ENCODE data around the gene BRME1. TPM values are rescaled to one million over a fixed set of nuclear protein-coding genes. Genes with fewer than 3 reads are reported as not detected.

Gene BRME1
- total RNA-seq, 1 experiment from 2014 or later = 1.7 TPM

DNA sequence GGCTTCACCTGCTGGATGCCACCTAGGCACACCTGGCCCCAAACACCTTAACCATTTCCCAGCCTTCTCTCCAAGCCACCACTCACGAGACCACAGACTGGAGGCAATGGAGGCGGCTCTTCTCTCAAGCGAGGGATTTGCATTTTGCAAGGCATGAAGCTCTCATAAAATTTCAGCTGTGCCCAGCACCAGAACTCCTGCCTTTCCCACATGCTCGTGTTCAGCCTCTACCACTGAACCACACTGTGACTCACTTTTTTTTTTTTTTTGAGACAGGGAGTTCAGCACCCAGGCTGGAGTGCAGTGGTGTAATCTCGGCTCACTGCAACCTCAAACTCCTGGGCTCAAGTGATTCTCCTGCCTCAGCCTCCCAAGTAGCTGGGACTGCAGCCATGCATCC, 18.4 kb downstream of the BRME1 start:
- Histone ChIP-seq H4K20me1 (ENCODE audit: insufficient read depth) (no peaks in the 10 kb centered on the region), H3K79me2 (ENCODE audit: insufficient read depth, low read length) (no peaks in the 10 kb centered on the region), H2AFZ (ENCODE audit: low read depth, low read length, poor library complexity, severe bottlenecking) (no peak overlapping the region), H3K36me3 (ENCODE audit: control insufficient read depth in 1 of 2, insufficient read depth in 2 of 2, low read length in 2 of 2) (no peaks in the 10 kb centered on the region), H3K27me3 (ENCODE audit: insufficient read depth, low read length) (no peaks in the 10 kb centered on the region), H3K4me3 (replicated peaks in 1 of 2; ENCODE audit: low read depth in 1 of 2, low read length in 2 of 2) (no peak overlapping the region), H3K4me1 (ENCODE audit: control insufficient read depth in 1 of 2, insufficient read depth in 2 of 2, low read length in 2 of 2) (peaks cover 4 to 11% of the 10 kb centered on the region in 2 experiments; a peak in 3 of 4 replicates), H3K27ac (ENCODE audit: low read depth, low read length) (no peak overlapping the region), H3K9me2 (ENCODE audit: insufficient read depth) (no peaks in the 10 kb centered on the region), H3K9me3 (ENCODE audit: control insufficient read depth in 1 of 2, insufficient read depth in 1 of 2, low read depth in 1 of 2, low read length in 2 of 2) (no peaks in the 10 kb centered on the region), H3K9ac (ENCODE audit: low read length) (no peak overlapping the region), H3K4me2 (ENCODE audit: low read length) (no peak overlapping the region)
- ATAC-seq (no peak), DNase-seq (ENCODE audit: low read depth, low spot score) (no peak)
- BruUV-seq (replicated peaks) = no TSS peak
- POLR2A ChIA-PET = no interaction called here
- CTCF ChIA-PET = no interaction called here
- RAD21 ChIA-PET (ENCODE audit: low non-redundant PET in 1 of 2, low total read pairs in 2 of 2, uncharacterized antibody in 2 of 2, unreplicated experiment in 2 of 2) = no interaction called here
- no peak for TF ChIP-seq EGR1 (IDR thresholded peaks at IDR 0.05; ENCODE audit: low read depth)
- no peak for TF ChIP-seq FOSL1 (IDR thresholded peaks at IDR 0.05; ENCODE audit: low read depth)
- TF ChIP-seq, protein P1, sequence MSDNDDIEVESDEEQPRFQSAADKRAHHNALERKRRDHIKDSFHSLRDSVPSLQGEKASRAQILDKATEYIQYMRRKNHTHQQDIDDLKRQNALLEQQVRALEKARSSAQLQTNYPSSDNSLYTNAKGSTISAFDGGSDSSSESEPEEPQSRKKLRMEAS (IDR thresholded peaks at IDR 0.05) = no peak
- no peak for TF ChIP-seq POLR2AphosphoS5 (IDR thresholded peaks at IDR 0.05; ENCODE audit: low read depth, low read length)
- no peak for TF ChIP-seq JUND (IDR thresholded peaks at IDR 0.05)
- TF ChIP-seq SIN3A (IDR thresholded peaks at IDR 0.05; ENCODE audit: low read depth) = no peak
- TF ChIP-seq, protein P2, sequence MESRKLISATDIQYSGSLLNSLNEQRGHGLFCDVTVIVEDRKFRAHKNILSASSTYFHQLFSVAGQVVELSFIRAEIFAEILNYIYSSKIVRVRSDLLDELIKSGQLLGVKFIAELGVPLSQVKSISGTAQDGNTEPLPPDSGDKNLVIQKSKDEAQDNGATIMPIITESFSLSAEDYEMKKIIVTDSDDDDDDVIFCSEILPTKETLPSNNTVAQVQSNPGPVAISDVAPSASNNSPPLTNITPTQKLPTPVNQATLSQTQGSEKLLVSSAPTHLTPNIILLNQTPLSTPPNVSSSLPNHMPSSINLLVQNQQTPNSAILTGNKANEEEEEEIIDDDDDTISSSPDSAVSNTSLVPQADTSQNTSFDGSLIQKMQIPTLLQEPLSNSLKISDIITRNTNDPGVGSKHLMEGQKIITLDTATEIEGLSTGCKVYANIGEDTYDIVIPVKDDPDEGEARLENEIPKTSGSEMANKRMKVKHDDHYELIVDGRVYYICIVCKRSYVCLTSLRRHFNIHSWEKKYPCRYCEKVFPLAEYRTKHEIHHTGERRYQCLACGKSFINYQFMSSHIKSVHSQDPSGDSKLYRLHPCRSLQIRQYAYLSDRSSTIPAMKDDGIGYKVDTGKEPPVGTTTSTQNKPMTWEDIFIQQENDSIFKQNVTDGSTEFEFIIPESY (IDR thresholded peaks at IDR 0.05; ENCODE audit: extremely low read depth, insufficient replicate concordance, low read length) = no peak
- no peak for TF ChIP-seq ATF3 (IDR thresholded peaks at IDR 0.05)
- TF ChIP-seq RAD21 (IDR thresholded peaks at IDR 0.05; ENCODE audit: low read depth) = no peak
- TF ChIP-seq TCF7L2 (IDR thresholded peaks at IDR 0.05; ENCODE audit: borderline replicate concordance, extremely low read depth, insufficient read depth, insufficient read length) = no peak
- intact Hi-C loops (cut with micrococcal nuclease) = no loop called here
